DND-41 (cell line): ENCODE measurements around the gene FNDC3B.

Source experiments
- ATAC-seq: fragments of 200-7000 bp; cut with Tn5 transposase; 3 replicates; pipeline ENCODE4 v1.9.1; 2021; ENCODE audit warnings: low read depth; ENCODE audit not compliant: insufficient read depth
- DNase-seq: peaks from one replicate; pipeline ENCODE4 v3.0.0-alpha.2; 2020
- H2AFZ ChIP-seq: 2 replicates; pipeline ENCODE4 v1.6.0; 2012; ENCODE audit warnings: low read depth, low read length
- H3K27ac ChIP-seq: 2 replicates; pipeline ENCODE4 v1.5.1; 2012; ENCODE audit warnings: low read length, inconsistent platforms
- H3K27me3 ChIP-seq: fragments of 200-600 bp; sonication (generic); 2 replicates; pipeline ENCODE4 v1.6.0; 2012; ENCODE audit warnings: low read length, mild to moderate bottlenecking, inconsistent platforms; ENCODE audit not compliant: insufficient read depth, poor library complexity
- H3K36me3 ChIP-seq: 2 replicates; pipeline ENCODE4 v1.5.1; 2012; ENCODE audit warnings: low read length, inconsistent platforms; ENCODE audit not compliant: insufficient read depth
- H3K4me1 ChIP-seq: 2 replicates; pipeline ENCODE4 v1.5.1; 2012; ENCODE audit warnings: mild to moderate bottlenecking, low read length; ENCODE audit not compliant: insufficient read depth
- H3K4me2 ChIP-seq: 2 replicates; pipeline ENCODE4 v1.6.0; 2012; ENCODE audit warnings: mild to moderate bottlenecking, moderate library complexity, low read length, inconsistent platforms; ENCODE audit not compliant: insufficient read depth
- H3K4me3 ChIP-seq, 2 experiments: fragments of 200-600 bp in 1 of 2; shearing (Covaris generic) in 1 of 2; 2 replicates each; pipeline ENCODE4 v1.5.1; 2012 to 2016; ENCODE audit warnings: inconsistent platforms in 2 of 2, low read length in 2 of 2, mild to moderate bottlenecking in 2 of 2, low read depth in 1 of 2, moderate library complexity in 1 of 2
- H3K79me2 ChIP-seq: 2 replicates; pipeline ENCODE4 v1.6.0; 2012; ENCODE audit warnings: low read length, inconsistent platforms; ENCODE audit not compliant: insufficient read depth
- H3K9ac ChIP-seq: 2 replicates; pipeline ENCODE4 v1.6.0; 2012; ENCODE audit warnings: low read depth, mild to moderate bottlenecking, inconsistent platforms, low read length, moderate library complexity
- H3K9me3 ChIP-seq: 2 replicates; pipeline ENCODE4 v1.5.1; 2012; ENCODE audit warnings: low read length, moderate library complexity, mild to moderate bottlenecking, inconsistent platforms; ENCODE audit not compliant: insufficient read depth, severe bottlenecking
- H4K20me1 ChIP-seq: 2 replicates; pipeline ENCODE4 v1.6.0; 2012; ENCODE audit warnings: low read length; ENCODE audit not compliant: insufficient read depth
- EZH2 ChIP-seq: IDR thresholded peaks from 3 replicates; pipeline ENCODE4 v1.6.1; 2012; ENCODE audit warnings: borderline replicate concordance, low read depth, mild to moderate bottlenecking, moderate library complexity, low read length, inconsistent platforms; ENCODE audit not compliant: severe bottlenecking
- TF ChIP-seq, protein P1 (sequence below): IDR thresholded peaks from 2 replicates; pipeline ENCODE4 v1.5.1; 2012; ENCODE audit warnings: borderline replicate concordance, low read length, moderate library complexity, mild to moderate bottlenecking; ENCODE audit not compliant: poor library complexity, severe bottlenecking; ENCODE audit errors: extremely low read depth

The FNDC3B gene

GRCh38 chr3:172283841-172284357 is 244.5 kb downstream of the FNDC3B start:
- Histone ChIP-seq H3K9me3 (no peaks in the 10 kb centered on the region), H3K4me1 (no peaks in the 10 kb centered on the region), H2AFZ (no peak overlapping the region), H4K20me1 (no peaks in the 10 kb centered on the region), H3K79me2 (no peaks in the 10 kb centered on the region), H3K27ac (no peak overlapping the region), H3K36me3 (no peaks in the 10 kb centered on the region), H3K27me3 (no peaks in the 10 kb centered on the region), H3K9ac (no peak overlapping the region), H3K4me2 (no peak overlapping the region), H3K4me3 (no peak overlapping the region)
- no peak for TF ChIP-seq EZH2
- TF ChIP-seq, protein P1, sequence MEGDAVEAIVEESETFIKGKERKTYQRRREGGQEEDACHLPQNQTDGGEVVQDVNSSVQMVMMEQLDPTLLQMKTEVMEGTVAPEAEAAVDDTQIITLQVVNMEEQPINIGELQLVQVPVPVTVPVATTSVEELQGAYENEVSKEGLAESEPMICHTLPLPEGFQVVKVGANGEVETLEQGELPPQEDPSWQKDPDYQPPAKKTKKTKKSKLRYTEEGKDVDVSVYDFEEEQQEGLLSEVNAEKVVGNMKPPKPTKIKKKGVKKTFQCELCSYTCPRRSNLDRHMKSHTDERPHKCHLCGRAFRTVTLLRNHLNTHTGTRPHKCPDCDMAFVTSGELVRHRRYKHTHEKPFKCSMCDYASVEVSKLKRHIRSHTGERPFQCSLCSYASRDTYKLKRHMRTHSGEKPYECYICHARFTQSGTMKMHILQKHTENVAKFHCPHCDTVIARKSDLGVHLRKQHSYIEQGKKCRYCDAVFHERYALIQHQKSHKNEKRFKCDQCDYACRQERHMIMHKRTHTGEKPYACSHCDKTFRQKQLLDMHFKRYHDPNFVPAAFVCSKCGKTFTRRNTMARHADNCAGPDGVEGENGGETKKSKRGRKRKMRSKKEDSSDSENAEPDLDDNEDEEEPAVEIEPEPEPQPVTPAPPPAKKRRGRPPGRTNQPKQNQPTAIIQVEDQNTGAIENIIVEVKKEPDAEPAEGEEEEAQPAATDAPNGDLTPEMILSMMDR: no peak
- DNase-seq (no peak), ATAC-seq (no peak)

- no peak for DNase-seq
- Histone ChIP-seq H3K4me2 (no peak overlapping the region), H3K4me1 (no peaks in the 10 kb centered on the region), H3K79me2 (no peaks in the 10 kb centered on the region), H2AFZ (no peak overlapping the region), H3K36me3 (no peaks in the 10 kb centered on the region), H3K27ac (no peak overlapping the region), H3K4me3 (no peak overlapping the region), H3K9ac (no peak overlapping the region), H3K27me3 (no peaks in the 10 kb centered on the region), H3K9me3 (no peaks in the 10 kb centered on the region), H4K20me1 (no peaks in the 10 kb centered on the region)
- ATAC-seq: no peak
- TF ChIP-seq, protein P1: no peak
- no peak for TF ChIP-seq EZH2
These were observed 246.5 kb downstream of the FNDC3B start for GRCh38 chr3:172285844-172286243.

DNA sequence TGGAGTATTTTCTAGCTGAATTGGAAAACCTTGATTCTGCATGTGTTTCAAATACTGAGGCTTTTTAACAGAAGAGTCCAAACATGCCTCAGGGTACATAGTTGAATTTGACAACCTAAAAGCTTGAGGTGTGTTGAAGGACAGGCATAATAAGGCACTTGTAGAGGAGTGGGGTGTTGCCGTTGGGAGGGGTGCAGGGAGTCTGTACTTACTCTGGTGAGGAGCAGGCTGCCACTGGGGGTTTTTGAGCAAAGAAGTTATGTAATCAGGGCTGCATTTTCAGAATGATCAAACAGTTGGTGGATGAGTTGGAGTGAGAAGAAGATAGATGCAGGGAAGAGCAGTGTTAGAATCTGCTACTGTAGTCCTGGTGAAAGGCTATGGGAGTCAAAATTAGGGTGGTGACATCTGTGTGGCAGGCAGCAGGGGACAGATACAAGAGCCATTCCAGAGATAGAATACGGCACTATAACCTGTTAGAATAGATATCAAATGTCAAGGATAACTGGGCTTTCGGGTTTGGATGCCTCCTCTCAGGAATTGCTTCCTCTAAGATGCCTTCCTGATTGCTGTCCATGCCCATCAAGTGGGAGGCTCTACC is 247.3 kb downstream of the FNDC3B start:
- ATAC-seq (no peak; the same call in 2 of the 3 replicates), DNase-seq (no peak)
- Histone ChIP-seq H2AFZ (no peak overlapping the region), H3K27me3 (no peaks in the 10 kb centered on the region), H3K4me1 (no peaks in the 10 kb centered on the region), H3K79me2 (no peaks in the 10 kb centered on the region), H3K4me2 (no peak overlapping the region), H4K20me1 (no peaks in the 10 kb centered on the region), H3K9me3 (no peaks in the 10 kb centered on the region), H3K9ac (no peak overlapping the region), H3K36me3 (no peaks in the 10 kb centered on the region), H3K4me3 (no peak overlapping the region), H3K27ac (no peak overlapping the region)
- TF ChIP-seq EZH2: no peak
- TF ChIP-seq, protein P1: no peak
